Liver (tissue), 2 donors: Measurements from ENCODE around the gene VSIR.

ENCODE experiments used
- FOXA1 ChIP-seq: IDR thresholded peaks from 2 replicates; pipeline ENCODE4 v1.6.1; 2016; ENCODE audit warnings: antibody characterized with exemption
- REST ChIP-seq: IDR thresholded peaks from 2 replicates; pipeline ENCODE4 v1.6.1; 2016; ENCODE audit warnings: antibody characterized with exemption, mild to moderate bottlenecking
- TF ChIP-seq, protein P1 (sequence below): fragments of 150-350 bp; IDR thresholded peaks from 2 replicates; pipeline ENCODE4 v1.5.1; 2017; ENCODE audit warnings: improper control_type of control experiment, low read depth, low read length; ENCODE audit not compliant: missing input control
- donor health status: healthy.

- TF ChIP-seq, protein P1, sequence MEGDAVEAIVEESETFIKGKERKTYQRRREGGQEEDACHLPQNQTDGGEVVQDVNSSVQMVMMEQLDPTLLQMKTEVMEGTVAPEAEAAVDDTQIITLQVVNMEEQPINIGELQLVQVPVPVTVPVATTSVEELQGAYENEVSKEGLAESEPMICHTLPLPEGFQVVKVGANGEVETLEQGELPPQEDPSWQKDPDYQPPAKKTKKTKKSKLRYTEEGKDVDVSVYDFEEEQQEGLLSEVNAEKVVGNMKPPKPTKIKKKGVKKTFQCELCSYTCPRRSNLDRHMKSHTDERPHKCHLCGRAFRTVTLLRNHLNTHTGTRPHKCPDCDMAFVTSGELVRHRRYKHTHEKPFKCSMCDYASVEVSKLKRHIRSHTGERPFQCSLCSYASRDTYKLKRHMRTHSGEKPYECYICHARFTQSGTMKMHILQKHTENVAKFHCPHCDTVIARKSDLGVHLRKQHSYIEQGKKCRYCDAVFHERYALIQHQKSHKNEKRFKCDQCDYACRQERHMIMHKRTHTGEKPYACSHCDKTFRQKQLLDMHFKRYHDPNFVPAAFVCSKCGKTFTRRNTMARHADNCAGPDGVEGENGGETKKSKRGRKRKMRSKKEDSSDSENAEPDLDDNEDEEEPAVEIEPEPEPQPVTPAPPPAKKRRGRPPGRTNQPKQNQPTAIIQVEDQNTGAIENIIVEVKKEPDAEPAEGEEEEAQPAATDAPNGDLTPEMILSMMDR: peak; percentile 74
- no peak for TF ChIP-seq REST
- TF ChIP-seq FOXA1: no peak
Measured at GRCh38 chr10:71812016-71812912, 38.9 kb upstream of the VSIR start.
